Measurements from ENCODE around the gene CNTN6. TPM values are rescaled to one million over a fixed set of nuclear protein-coding genes. Genes with fewer than 3 reads are reported as not detected.

The CNTN6 gene
- total and polyA plus RNA-seq, 10 donors: 0.07 to 0.35 TPM; not detected in 8

DNA sequence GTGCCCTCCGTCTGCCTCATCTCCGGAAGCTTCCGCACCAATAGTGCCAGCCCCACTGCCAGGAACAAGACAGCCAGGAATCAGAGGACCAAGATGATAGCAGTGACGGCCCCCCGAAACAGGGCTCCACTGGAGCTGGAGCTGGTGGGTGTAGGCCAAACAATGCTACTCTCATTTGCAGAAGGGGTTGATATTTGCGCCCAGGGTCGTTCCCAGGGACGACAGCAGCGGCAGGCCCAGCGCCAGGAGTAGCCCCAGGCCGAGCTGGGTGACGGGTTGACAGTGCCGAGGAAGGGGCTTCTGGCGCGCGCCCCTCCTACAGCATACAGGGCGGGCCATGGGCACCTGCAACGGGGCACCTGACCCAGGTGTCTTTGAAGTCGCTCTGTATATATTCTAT, 301.4 kb downstream of the CNTN6 start:
- no peaks in the 10 kb centered on the region for H3K36me3 ChIP-seq
- no peaks in the 10 kb centered on the region for H3K4me1 ChIP-seq
- H3K4me3 ChIP-seq: no peak overlapping the region
- DNase-seq: no peak
- no peak overlapping the region for H3K27ac ChIP-seq
- no peaks in the 10 kb centered on the region for H3K27me3 ChIP-seq (replicated peaks in 1 of 7)
- no peak for TF ChIP-seq CTCF (IDR thresholded peaks at IDR 0.05 in 8 of 11, conservative IDR thresholded peaks at IDR 0.05 in 3 of 11)
- H3K9me3 ChIP-seq: peaks cover 0 to 9% (median 0%) of the 10 kb centered on the region in 8 donors
- intact Hi-C loops (cut with DNase I; ENCODE audit: low total_unique reads): no loop called here
- WGBS, 5 donors: 89 to 97% (median 94%) methylated on average over 16 to 19 of the region's 19 CpGs

DNA sequence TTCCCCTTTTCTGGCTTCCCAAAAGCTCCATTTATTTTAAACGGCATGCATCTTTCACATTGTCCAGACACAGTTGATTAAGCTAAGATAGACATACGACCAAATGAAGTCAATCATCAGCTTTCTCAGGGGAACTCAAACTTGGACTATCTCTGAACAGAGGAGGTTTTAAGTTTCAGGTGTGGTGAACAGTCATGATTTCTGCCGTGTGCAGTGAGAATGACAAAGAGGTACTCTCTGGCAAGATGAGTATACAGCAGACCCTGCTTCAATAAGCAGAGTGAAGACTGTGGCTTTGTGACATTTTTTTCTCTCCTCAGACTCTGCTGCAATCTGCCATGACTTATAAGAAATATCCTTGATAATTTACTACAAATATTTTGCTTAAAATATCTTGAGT, 307.7 kb downstream of the CNTN6 start:
- no peak overlapping the region for H3K27ac ChIP-seq
- H3K27me3 ChIP-seq (replicated peaks in 1 of 7): no peaks in the 10 kb centered on the region
- TF ChIP-seq POLR2AphosphoS5 (IDR thresholded peaks at IDR 0.05) (no peak), CTCF (IDR thresholded peaks at IDR 0.05 in 8 of 11, conservative IDR thresholded peaks at IDR 0.05 in 3 of 11) (no peak)
- DNase-seq: no peak
- intact Hi-C loops (cut with DNase I; ENCODE audit: low total_unique reads): no loop called here
- no peaks in the 10 kb centered on the region for H3K9me3 ChIP-seq
- WGBS, 5 donors: 51 to 76% (median 67%) methylated on average over 3 of the region's 3 CpGs
- H3K36me3 ChIP-seq: no peaks in the 10 kb centered on the region
- H3K4me1 ChIP-seq: no peaks in the 10 kb centered on the region
- H3K4me3 ChIP-seq: no peak overlapping the region

DNA sequence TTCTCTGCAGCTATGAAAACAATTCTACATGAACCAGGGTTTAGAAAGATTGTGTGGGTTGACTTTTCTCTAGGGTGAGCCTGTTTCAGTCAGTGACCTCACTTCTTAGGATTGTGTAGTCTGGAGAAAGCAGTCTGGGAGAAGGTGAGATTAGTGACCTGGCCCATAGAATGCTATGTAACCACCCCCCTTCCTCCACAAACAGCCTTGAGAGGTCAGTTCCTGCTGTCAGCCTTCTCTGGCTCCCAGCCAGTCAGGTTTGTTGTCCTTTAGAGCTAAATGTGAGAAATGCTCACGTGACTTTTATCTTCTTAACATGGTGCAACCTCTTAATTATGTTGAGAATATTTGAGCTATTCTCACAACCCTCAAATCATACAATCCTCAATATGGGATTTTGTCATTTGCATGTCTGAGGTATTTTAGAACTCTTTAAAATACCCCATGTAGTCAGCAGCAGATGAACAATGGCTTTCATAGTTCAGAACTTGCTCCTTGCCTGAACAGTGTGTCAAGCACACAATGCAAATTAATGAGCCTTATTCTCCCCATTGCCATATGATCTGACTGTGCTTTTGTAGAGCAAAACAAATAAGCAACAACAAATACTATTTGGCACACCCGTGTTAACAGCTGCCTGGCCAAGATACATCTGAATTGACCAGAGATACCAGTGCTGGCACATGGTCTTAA, 311.6 kb downstream of the CNTN6 start:
- DNase-seq: no peak
- Histone ChIP-seq H3K4me3 (no peak overlapping the region), H3K27ac (no peak overlapping the region), H3K27me3 (replicated peaks in 1 of 7) (no peaks in the 10 kb centered on the region), H3K9me3 (no peaks in the 10 kb centered on the region), H3K36me3 (no peaks in the 10 kb centered on the region), H3K4me1 (no peaks in the 10 kb centered on the region)
- 52 to 68% (median 60%) methylated on average over 2 of the region's 2 CpGs for WGBS, 5 donors
- intact Hi-C loops (cut with DNase I; ENCODE audit: low total_unique reads): no loop called here
- TF ChIP-seq CTCF (IDR thresholded peaks at IDR 0.05 in 8 of 11, conservative IDR thresholded peaks at IDR 0.05 in 3 of 11): no peak
- no peak for TF ChIP-seq POLR2A (IDR thresholded peaks at IDR 0.05)
- no peak for TF ChIP-seq POLR2AphosphoS5 (IDR thresholded peaks at IDR 0.05)

- Histone ChIP-seq H3K36me3 (no peaks in the 10 kb centered on the region), H3K4me1 (no peaks in the 10 kb centered on the region), H3K9me3 (no peaks in the 10 kb centered on the region), H3K27me3 (replicated peaks in 1 of 7) (no peaks in the 10 kb centered on the region), H3K4me3 (no peak overlapping the region), H3K27ac (no peak overlapping the region)
- DNase-seq: no peak
- TF ChIP-seq POLR2AphosphoS5 (IDR thresholded peaks at IDR 0.05) (no peak), POLR2A (IDR thresholded peaks at IDR 0.05) (no peak)
- intact Hi-C loops (cut with DNase I; ENCODE audit: low total_unique reads): no loop called here
Observed at GRCh38 chr3:1406250-1406649, 313.4 kb downstream of the CNTN6 start.

GRCh38 chr3:1421577-1421976, 328.8 kb downstream of the CNTN6 start:
- no peak for DNase-seq
- intact Hi-C loops (cut with DNase I; ENCODE audit: low total_unique reads): no loop called here
- Histone ChIP-seq H3K27ac (no peak overlapping the region), H3K9me3 (peaks cover 0 to 7% (median 0%) of the 10 kb centered on the region in 8 donors), H3K4me3 (no peak overlapping the region), H3K27me3 (replicated peaks in 1 of 7) (no peaks in the 10 kb centered on the region), H3K36me3 (no peaks in the 10 kb centered on the region), H3K4me1 (no peaks in the 10 kb centered on the region)
- 64 to 82% (median 74%) methylated on average over 3 of the region's 3 CpGs for WGBS, 5 donors
- no peak for TF ChIP-seq POLR2A (IDR thresholded peaks at IDR 0.05)
- no peak for TF ChIP-seq CTCF (IDR thresholded peaks at IDR 0.05 in 8 of 11, conservative IDR thresholded peaks at IDR 0.05 in 3 of 11)
- no peak for TF ChIP-seq POLR2AphosphoS5 (IDR thresholded peaks at IDR 0.05)

Data from spleen (tissue), 11 donors.